GM12874 (cell line): ENCODE measurements around the gene GAA.

ENCODE experiments used
- TF ChIP-seq, protein P1 (sequence below): IDR thresholded peaks from 2 replicates; pipeline ENCODE4 v1.5.1; 2011; ENCODE audit warnings: low read depth, mild to moderate bottlenecking, control low read depth, low read length, moderate library complexity; ENCODE audit not compliant: insufficient read depth

The GAA gene

DNA sequence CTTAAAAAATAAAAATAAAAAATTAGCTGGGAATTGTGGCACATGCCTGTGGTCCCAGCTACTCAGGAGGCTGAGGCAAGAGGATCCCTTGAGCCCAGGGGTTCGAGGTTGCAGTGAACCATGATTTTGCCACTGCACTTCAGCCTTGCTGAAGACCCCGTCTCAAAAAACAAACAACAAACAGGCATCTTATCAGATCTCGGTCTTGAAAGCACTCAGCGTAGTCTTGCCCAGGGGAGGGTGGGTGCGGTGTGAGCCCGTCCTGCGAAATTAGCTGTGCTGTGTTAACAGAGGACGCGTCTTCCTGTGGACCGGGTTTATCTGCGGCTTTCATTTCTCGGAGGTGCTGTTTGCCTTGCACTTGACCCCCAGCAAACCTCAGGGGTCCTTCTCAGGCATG lies 5.4 kb downstream of the GAA start:
- TF ChIP-seq, protein P1, sequence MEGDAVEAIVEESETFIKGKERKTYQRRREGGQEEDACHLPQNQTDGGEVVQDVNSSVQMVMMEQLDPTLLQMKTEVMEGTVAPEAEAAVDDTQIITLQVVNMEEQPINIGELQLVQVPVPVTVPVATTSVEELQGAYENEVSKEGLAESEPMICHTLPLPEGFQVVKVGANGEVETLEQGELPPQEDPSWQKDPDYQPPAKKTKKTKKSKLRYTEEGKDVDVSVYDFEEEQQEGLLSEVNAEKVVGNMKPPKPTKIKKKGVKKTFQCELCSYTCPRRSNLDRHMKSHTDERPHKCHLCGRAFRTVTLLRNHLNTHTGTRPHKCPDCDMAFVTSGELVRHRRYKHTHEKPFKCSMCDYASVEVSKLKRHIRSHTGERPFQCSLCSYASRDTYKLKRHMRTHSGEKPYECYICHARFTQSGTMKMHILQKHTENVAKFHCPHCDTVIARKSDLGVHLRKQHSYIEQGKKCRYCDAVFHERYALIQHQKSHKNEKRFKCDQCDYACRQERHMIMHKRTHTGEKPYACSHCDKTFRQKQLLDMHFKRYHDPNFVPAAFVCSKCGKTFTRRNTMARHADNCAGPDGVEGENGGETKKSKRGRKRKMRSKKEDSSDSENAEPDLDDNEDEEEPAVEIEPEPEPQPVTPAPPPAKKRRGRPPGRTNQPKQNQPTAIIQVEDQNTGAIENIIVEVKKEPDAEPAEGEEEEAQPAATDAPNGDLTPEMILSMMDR, result no peak

DNA sequence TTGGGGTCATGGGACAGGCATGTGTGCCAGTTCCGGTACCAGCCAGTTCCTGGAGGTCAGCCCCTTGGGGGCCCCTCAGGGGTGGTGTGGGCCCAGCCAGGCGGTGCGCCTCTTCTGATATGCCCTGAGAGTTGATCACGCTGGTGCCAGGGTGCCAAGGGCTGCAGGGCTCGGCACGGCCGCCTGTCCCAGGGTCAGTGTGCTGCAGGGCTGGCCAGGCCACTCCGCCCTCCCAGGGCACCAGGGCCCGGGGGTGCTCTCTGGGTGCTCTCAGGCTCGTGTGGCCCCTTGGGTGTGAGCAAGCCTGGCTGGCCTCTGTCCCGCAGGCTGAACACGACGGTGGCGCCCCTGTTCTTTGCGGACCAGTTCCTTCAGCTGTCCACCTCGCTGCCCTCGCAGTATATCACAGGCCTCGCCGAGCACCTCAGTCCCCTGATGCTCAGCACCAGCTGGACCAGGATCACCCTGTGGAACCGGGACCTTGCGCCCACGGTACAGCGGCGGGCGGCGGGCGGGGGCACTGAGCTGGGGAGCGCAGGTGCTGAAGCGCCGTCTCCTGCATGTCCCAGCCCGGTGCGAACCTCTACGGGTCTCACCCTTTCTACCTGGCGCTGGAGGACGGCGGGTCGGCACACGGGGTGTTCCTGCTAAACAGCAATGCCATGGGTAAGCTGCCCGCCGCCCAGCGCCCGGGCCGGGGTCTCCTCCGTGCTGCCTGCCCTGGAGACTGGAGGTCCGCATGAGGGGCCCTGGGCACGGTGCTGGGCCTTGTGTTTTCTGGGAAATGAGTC lies 6.0 kb downstream of the GAA start:
- TF ChIP-seq, protein P1, result no peak

DNA sequence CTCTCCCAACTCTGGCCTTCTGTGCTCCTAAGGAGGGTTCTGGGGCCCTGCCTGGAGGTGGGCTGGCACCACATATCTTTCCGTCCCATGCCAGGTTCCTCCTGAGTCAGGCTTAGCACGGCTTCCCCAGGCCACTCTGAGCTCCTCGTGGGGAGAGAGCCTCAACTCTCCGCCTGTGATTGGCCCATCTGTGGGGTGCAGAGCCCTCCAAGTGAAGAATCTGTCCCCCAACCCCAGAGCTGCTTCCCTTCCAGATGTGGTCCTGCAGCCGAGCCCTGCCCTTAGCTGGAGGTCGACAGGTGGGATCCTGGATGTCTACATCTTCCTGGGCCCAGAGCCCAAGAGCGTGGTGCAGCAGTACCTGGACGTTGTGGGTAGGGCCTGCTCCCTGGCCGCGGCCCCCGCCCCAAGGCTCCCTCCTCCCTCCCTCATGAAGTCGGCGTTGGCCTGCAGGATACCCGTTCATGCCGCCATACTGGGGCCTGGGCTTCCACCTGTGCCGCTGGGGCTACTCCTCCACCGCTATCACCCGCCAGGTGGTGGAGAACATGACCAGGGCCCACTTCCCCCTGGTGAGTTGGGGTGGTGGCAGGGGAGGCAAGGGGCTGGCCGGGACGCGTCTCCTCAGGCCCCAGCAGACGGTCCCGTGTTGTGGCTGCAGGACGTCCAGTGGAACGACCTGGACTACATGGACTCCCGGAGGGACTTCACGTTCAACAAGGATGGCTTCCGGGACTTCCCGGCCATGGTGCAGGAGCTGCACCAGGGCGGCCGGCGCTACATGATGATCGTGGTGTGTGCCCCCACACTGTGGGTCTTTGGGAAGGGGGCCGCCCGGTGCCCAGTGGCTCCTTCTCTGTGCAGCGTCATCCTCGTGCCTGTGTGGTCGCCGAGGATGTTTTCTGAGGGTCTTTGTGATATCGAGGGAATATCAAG lies 6.9 kb downstream of the GAA start:
- TF ChIP-seq, protein P1, result no peak

DNA sequence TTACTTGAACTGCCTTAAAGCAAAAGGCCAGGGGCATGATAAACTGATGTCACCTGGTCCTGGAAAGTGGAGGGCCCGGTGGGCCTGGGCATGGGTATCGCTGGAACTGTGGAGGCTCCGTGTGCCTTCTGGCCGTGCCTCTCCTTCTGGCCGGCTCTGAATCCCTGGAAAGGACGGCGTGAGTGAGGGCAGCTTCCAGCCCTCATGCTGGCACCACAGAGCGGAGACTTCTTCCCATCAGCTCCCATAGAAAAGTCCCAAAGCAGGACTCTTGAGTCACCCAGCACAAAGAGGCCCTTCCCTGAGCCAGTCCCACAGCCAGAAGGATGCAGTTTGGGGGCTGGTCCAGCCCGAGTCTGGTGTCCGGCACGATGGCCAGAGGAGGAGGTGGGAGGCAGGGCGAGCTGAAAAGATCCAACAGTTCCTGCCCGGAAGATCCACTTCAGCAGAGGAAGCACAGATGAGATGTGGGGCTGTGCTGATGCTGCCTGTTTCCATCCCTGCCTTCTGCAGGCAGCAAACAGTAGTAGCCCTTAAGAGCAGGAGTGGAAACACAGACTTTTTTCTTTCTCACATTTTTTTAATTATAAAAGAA lies 7.8 kb downstream of the GAA start:
- TF ChIP-seq, protein P1, result no peak

DNA sequence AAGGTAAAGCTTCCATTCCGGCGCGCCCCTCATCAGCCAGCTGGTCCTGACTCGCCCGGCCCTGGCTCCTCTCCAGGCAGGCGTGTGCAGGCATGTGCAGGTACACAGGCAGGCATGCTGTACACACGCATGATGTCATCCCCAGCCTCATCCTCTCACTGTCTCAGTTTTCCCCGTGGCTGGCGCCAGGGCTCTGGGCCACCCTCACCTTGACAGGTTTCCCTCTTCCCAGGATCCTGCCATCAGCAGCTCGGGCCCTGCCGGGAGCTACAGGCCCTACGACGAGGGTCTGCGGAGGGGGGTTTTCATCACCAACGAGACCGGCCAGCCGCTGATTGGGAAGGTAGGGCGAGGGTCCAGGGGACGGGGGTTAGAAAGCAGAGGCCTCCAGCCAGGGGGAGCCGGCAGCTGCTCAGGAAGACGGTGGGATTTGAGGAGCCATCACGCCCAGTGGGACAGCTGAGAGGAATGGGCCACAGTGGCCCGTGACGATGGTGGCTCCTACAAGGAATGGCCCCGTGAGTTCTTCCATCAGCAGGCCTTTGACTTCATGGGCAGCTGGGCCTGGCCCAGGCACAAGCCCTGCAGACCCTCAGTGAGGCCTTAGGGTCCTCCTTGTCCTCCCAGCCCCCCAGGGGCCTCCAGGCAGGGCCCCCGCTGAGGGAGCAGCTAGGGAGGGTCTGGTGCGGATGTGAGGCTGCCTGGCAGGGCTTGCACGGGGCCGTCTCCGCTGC lies 8.5 kb downstream of the GAA start:
- TF ChIP-seq, protein P1, result no peak

DNA sequence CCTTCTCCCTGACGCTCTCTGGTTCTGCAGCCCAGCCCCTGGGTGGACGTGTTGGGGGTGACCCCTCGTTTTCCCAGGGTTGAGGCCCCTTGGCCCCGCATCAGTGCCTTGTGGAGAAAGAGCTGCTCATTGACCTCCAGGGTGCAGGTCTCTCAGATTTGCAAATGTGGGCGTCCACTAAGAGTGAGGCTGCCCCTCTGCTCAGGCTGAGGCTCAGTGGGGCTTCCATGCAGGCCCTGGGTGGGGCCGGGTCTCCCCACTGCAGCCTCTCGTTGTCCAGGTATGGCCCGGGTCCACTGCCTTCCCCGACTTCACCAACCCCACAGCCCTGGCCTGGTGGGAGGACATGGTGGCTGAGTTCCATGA lies 9.0 kb downstream of the GAA start:
- TF ChIP-seq, protein P1, result no peak
